CD4-positive, CD25-positive, alpha-beta regulatory T cell (primary cell): Measurements from ENCODE around the gene SLC27A1. TPM values are rescaled to one million over a fixed set of nuclear protein-coding genes. Genes with fewer than 3 reads are reported as not detected.
A peak's percentile ranks its signal among the peaks of the same experiment; 100 is the strongest.
"Not testable (repeated sequence)": the region's sequence is repeated elsewhere in the genome, so short reads cannot be mapped to it uniquely, and the experiment has no call there.

ENCODE experiments used
- ATAC-seq, 2 donors: fragments of 150-1000 bp; cut with Tn5 transposase; one replicate each; pipeline ENCODE4 v1.10.0; 2021; ENCODE audit warnings: low read depth in 2 of 2, moderate number of reproducible peaks in 2 of 2, moderate library complexity in 1 of 2
- DNase-seq, 3 donors: peaks; one replicate each; pipeline versions ENCODE4 v3.0.0 to v3.0.0-alpha.2; 2012 to 2022; ENCODE audit warnings: mixed read lengths in 1 of 3
- H3K27ac ChIP-seq: one replicate; pipeline ENCODE4 v1.7.0; 2013; ENCODE audit warnings: mild to moderate bottlenecking, low read length; ENCODE audit not compliant: insufficient read depth, poor library complexity, severe bottlenecking
- H3K27me3 ChIP-seq: one replicate; pipeline ENCODE4 v1.7.0; 2013; ENCODE audit warnings: low read length; ENCODE audit not compliant: control insufficient read depth, insufficient read depth
- H3K36me3 ChIP-seq: one replicate; pipeline ENCODE4 v1.7.0; 2013; ENCODE audit warnings: mild to moderate bottlenecking, low read length, moderate library complexity; ENCODE audit not compliant: control insufficient read depth, insufficient read depth
- H3K4me1 ChIP-seq: 2 replicates; pipeline ENCODE4 v1.7.0; 2013; ENCODE audit warnings: mild to moderate bottlenecking, low read length; ENCODE audit not compliant: insufficient read depth, control insufficient read depth, poor library complexity, severe bottlenecking
- H3K4me3 ChIP-seq: one replicate; pipeline ENCODE4 v1.7.0; 2013; ENCODE audit warnings: low read depth, mild to moderate bottlenecking, low read length, moderate library complexity
- H3K9me3 ChIP-seq, 2 experiments: 1 replicate in 1 of 2; 2 replicates in 1 of 2; pipeline ENCODE4 v1.7.0; 2013; ENCODE audit warnings: low read length in 2 of 2, mild to moderate bottlenecking in 1 of 2, moderate library complexity in 1 of 2; ENCODE audit not compliant: control insufficient read depth in 2 of 2
- H3K27ac Mint-ChIP-seq, 3 donors: one replicate each; pipeline ENCODE4 v1.8.0; 2020 to 2022; ENCODE audit warnings: mild to moderate bottlenecking in 3 of 3, mixed read lengths in 3 of 3, moderate library complexity in 2 of 3
- H3K27me3 Mint-ChIP-seq: one replicate; pipeline ENCODE4 v1.8.0; 2022; ENCODE audit warnings: mild to moderate bottlenecking, mixed read lengths
- H3K36me3 Mint-ChIP-seq: one replicate; pipeline ENCODE4 v1.8.0; 2020; ENCODE audit warnings: mixed read lengths
- H3K4me1 Mint-ChIP-seq, 4 donors: one replicate each; pipeline ENCODE4 v1.8.0; 2020 to 2022; ENCODE audit warnings: mixed read lengths in 4 of 4, mild to moderate bottlenecking in 1 of 4
- H3K4me3 Mint-ChIP-seq, 4 donors: one replicate each; pipeline ENCODE4 v1.8.0; 2020 to 2022; ENCODE audit warnings: mild to moderate bottlenecking in 4 of 4, mixed read lengths in 4 of 4, moderate library complexity in 3 of 4
- H3K9me3 Mint-ChIP-seq, 7 donors: one replicate each; pipeline ENCODE4 v1.8.0; 2020 to 2022; ENCODE audit warnings: mixed read lengths in 7 of 7, mild to moderate bottlenecking in 3 of 7, moderate library complexity in 2 of 7
- polyA plus RNA-seq, 4 donors: library from polyadenylated mRNA; unstranded; fragments of 300-500 nt; fragmentation: Illumina TruSeq; gene quantifications; one replicate each; pipeline ENCODE4 v1.2.3, GENCODE V29; 2021
- total RNA-seq: library from RNA; stranded (reverse); gene quantifications from one replicate; pipeline ENCODE4 v1.2.3, GENCODE V29; 2022

Gene SLC27A1
- total and polyA plus RNA-seq, 5 donors from 2014 or later = 3.9 to 5.2 (median 4.2) TPM

DNA sequence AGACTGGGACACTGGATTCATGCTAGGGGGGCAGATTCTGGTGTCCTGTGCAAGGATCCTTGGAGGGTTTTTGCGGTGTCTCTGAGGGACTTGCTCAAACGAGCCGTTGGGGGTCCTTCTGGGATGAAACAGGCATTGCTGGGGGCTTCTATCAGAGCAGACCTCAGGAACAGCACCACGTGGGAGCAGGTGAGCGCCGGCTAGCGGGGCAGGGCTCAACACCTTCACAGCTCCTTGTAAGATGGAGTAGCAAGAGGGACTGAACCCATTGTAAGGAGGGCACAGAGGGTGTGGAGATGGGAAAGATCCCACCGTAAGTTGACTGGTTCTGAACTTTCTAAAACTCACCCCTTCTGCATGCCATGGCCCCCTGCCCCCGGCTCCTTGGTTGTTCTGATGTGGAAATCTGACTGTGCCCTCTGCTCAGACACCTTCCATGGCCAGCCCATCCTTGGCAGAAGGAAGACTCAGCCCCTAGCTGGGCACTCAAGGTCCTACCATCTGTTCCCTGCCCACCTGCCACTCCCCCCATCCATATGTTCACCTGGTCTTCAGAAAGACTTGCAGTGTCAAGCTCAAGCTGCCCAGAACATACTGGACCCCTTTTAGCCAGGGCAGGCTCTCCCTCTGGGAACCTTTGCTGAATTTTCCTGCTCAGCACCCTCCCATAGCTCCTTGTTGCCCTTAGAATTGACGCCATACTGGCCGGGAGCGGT, 1.2 kb downstream of the SLC27A1 start:
- ATAC-seq = no peak
- Mint-ChIP-seq H3K4me1 (peaks cover 4 to 25% (median 14%) of the 10 kb centered on the region in 4 donors), H3K27ac (peak overlapping the region in 2 of 3 donors; percentile 88 to 90), H3K4me3 (peak overlapping the region; percentile 80 to 97 (median 86)), H3K36me3 (no peaks in the 10 kb centered on the region), H3K9me3 (no peaks in the 10 kb centered on the region), H3K27me3 (no peaks in the 10 kb centered on the region)
- no peaks in the 10 kb centered on the region for H3K9me3 ChIP-seq
- H3K27ac ChIP-seq = no peak overlapping the region
- H3K4me1 ChIP-seq = peaks cover 23% of the 10 kb centered on the region
- H3K4me3 ChIP-seq = no peak overlapping the region
- H3K36me3 ChIP-seq = no peaks in the 10 kb centered on the region
- no peak for DNase-seq
- no peaks in the 10 kb centered on the region for H3K27me3 ChIP-seq

DNA sequence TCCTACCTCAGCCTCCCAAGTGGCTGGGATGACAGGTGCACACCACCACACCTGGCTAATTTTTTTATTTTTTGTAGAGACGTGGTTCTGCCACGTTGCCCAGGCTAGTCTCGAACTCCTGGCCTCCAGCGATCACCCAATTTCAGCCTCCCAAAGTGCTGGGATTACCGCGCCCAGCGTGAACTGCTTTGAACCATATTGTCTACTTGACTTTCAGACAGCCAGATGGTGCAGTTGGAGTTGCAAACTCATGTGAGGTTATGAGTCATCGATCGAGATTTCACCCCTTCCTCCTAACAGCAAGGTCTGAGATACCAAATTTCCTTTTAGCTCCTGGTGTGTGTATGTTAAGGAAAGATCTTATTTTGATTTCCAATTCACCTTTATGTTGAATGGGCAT, 2.7 kb downstream of the SLC27A1 start:
- no peak for ATAC-seq
- peak overlapping the region; percentile 3 to 44 (median 36) for H3K4me3 Mint-ChIP-seq
- DNase-seq = peak in 1 of 3 donors; percentile 55

DNA sequence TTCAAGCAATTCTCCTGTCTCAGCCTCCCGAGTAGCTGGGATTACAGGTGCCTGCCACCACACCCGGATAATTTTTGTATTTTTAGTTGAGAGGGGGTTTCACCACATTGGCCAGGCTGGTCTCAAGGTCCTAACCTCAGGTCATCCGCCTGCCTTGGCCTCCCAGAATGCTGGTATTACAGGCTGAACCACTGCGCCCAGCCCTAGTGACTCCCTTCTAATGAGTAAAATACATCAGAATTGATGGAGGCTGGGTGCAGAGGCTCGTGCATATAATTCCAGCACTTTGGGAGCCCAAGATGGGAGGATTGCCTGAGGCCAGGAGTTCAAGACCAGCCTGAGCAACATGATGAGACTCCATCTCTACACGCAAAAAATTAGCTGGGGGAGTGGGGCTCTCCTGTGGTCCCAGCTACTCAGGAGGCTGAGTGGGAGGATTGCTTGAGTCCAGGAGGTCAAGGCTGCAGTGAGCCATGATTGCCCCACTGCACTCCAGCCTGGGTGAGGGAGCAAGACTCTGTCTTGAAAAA, 4.8 kb downstream of the SLC27A1 start:
- H3K9me3 Mint-ChIP-seq, H3K27me3 Mint-ChIP-seq, H3K36me3 Mint-ChIP-seq, DNase-seq, H3K9me3 ChIP-seq, H3K4me3 ChIP-seq, H3K27ac ChIP-seq, H3K36me3 ChIP-seq, H3K27me3 ChIP-seq, H3K27ac Mint-ChIP-seq, ATAC-seq: not testable (repeated sequence)
- peak overlapping the region in 1 of 4 donors; percentile 34 for H3K4me3 Mint-ChIP-seq
- H3K4me1 ChIP-seq = peaks cover 10% of the 10 kb centered on the region
- H3K4me1 Mint-ChIP-seq = peaks cover 2 to 11% (median 8%) of the 10 kb centered on the region in 4 donors

More for the DNA sequence above, 2.7 kb downstream of the SLC27A1 start:
- Histone ChIP-seq H3K27me3 (no peaks in the 10 kb centered on the region), H3K27ac (no peak overlapping the region), H3K9me3 (no peaks in the 10 kb centered on the region), H3K36me3 (no peaks in the 10 kb centered on the region), H3K4me1 (peaks cover 23% of the 10 kb centered on the region), H3K4me3 (no peak overlapping the region)
- Mint-ChIP-seq H3K27me3 (no peaks in the 10 kb centered on the region), H3K4me1 (peaks cover 4 to 24% (median 14%) of the 10 kb centered on the region in 4 donors), H3K36me3 (no peaks in the 10 kb centered on the region), H3K9me3 (no peaks in the 10 kb centered on the region), H3K27ac (peak overlapping the region in 1 of 3 donors; percentile 26)

DNA sequence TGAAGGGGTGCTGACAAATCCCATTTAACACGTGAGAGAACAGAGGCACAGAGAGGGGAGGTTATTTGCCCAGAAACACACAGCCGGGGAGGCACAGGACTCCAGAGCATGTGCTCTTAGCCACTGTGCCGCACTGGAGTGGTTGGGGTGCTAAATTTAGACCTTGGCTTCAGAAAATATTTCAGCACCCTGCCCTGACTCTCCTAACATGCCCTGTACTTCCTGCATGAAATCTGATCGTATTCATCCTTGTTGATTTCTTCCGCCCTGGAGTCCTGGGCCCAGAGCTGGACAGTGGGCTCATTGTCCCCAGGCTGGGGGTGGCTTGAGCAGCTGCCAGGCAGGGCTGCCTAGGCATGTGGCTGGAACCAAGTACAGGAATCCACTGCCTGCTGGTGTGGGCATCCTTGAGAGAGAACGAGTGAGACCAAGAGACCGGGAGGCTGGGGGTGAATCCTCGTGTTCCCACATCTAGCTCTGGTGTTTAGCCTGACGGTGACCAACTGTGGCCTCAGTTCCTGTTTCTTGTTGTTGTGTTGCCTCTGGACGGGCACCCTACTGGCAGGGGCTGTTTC, 5.3 kb downstream of the SLC27A1 start:
- Mint-ChIP-seq H3K4me1 (peaks cover 2 to 11% (median 7%) of the 10 kb centered on the region in 4 donors), H3K36me3 (no peaks in the 10 kb centered on the region), H3K27me3 (no peaks in the 10 kb centered on the region), H3K9me3 (no peaks in the 10 kb centered on the region), H3K4me3 (no peak overlapping the region), H3K27ac (no peak overlapping the region)
- Histone ChIP-seq H3K36me3 (no peaks in the 10 kb centered on the region), H3K9me3 (no peaks in the 10 kb centered on the region), H3K4me1 (peaks cover 8% of the 10 kb centered on the region), H3K27me3 (no peaks in the 10 kb centered on the region), H3K27ac (no peak overlapping the region), H3K4me3 (no peak overlapping the region)
- DNase-seq (no peak), ATAC-seq (no peak)

DNA sequence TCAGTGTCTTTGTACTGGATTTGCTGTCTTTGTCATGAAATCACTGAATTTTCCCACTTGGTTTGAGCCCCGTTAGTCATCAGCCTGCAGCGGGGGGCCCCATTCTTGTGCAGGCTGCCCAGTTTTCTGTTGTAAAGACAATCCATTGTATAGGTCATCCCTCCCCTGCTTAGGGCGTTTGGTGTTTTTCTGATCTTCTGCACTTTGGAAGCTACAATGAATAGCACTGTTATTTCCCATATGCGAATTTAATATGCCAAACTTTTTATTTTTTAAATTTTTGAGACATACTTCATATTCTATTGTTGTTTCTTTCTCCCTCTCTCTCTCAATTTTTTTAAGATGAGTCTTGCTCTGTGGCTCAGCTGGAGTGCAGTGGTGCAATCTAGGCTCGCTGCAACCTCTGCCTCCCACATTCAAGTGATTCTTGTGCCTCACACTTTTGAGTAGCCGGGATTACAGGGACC, 9.0 kb downstream of the SLC27A1 start:
- Mint-ChIP-seq H3K27ac (no peak overlapping the region), H3K9me3 (peaks cover 0 to 2% (median 0%) of the 10 kb centered on the region in 7 donors), H3K4me1 (peaks cover 0 to 4% (median 0%) of the 10 kb centered on the region in 4 donors), H3K36me3 (no peaks in the 10 kb centered on the region), H3K27me3 (no peaks in the 10 kb centered on the region), H3K4me3 (no peak overlapping the region)
- DNase-seq (no peak), ATAC-seq (no peak)
- H3K27ac ChIP-seq = no peak overlapping the region
- H3K4me3 ChIP-seq = no peak overlapping the region
- H3K27me3 ChIP-seq = no peaks in the 10 kb centered on the region
- no peaks in the 10 kb centered on the region for H3K4me1 ChIP-seq
- no peaks in the 10 kb centered on the region for H3K36me3 ChIP-seq
- H3K9me3 ChIP-seq = no peaks in the 10 kb centered on the region

DNA sequence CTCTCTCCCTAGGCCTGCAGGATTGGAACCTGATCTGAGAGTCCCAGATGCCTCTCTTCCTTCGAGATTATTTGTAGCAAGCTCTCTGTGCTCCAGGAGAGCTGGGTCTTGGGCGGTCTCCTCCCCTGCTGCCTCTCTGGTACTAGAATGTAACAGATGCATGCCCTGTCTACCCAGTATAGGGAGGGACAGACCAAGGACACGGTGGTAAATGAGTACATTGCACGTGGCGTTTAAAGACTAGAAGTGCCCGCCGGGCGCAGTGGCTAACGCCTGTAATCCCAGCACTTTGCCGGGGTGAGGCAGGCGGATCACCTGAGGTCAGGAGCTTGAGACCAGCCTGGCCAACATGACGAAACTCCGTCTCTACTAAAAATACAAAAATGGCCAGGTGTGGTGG, 11.7 kb downstream of the SLC27A1 start:
- Histone ChIP-seq H3K36me3 (no peaks in the 10 kb centered on the region), H3K9me3 (no peaks in the 10 kb centered on the region), H3K27me3 (no peaks in the 10 kb centered on the region), H3K4me1 (no peaks in the 10 kb centered on the region), H3K27ac (no peak overlapping the region), H3K4me3 (no peak overlapping the region)
- Mint-ChIP-seq H3K27me3 (no peaks in the 10 kb centered on the region), H3K4me1 (peaks cover 0 to 4% (median 0%) of the 10 kb centered on the region in 4 donors), H3K36me3 (no peaks in the 10 kb centered on the region), H3K9me3 (peaks cover 0 to 2% (median 0%) of the 10 kb centered on the region in 7 donors), H3K4me3 (no peak overlapping the region), H3K27ac (no peak overlapping the region)
- ATAC-seq (no peak), DNase-seq (no peak)

DNA sequence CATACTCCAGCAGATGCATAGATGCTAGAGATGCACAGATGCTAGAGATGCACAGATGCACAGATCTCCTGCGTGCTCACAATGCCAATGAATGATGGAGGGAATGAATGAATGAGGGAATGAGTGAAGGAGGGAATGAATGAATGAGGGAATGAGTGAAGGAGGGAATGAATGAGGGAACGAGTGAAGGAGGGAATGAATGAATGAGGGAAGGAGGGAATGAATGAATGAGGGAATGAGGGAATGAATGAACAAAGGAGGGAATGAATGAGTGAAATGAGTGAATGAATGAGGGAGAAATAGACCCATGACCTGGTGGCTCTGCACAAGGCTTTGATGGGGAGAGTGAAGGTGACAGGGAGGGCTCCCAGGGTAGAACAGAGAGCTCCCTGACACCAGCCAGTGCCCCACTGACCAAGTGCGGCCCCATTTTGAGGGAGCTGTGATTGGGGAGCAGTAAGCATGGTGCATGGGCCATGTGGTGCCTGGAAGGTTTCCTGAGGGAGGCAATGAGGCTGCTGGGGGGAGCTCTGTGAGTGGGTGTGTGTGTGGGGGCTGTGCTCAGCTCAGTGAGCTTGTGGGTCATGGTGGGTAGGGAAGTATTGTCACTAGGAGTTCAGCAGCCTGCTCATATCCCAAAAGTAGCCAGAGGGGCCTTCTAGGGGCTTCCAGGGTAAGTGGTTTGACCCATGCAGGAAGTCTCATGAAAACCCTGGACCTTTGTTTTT, 12.7 kb downstream of the SLC27A1 start:
- no peak for DNase-seq
- Mint-ChIP-seq H3K36me3 (no peaks in the 10 kb centered on the region), H3K27me3 (no peaks in the 10 kb centered on the region), H3K9me3 (peaks cover 0 to 2% (median 0%) of the 10 kb centered on the region in 7 donors), H3K4me1 (peaks cover 0 to 4% (median 1%) of the 10 kb centered on the region in 4 donors), H3K27ac (peak overlapping the region in 1 of 3 donors; percentile 38), H3K4me3 (no peak overlapping the region)
- Histone ChIP-seq H3K9me3 (no peaks in the 10 kb centered on the region), H3K27me3 (no peaks in the 10 kb centered on the region), H3K36me3 (no peaks in the 10 kb centered on the region), H3K27ac (no peak overlapping the region), H3K4me1 (peaks cover 3% of the 10 kb centered on the region), H3K4me3 (no peak overlapping the region)
- ATAC-seq = no peak
